Measurements from ENCODE around the gene BCAS3.

The BCAS3 gene

GRCh38 chr17:61139219-61139618 is 461.6 kb downstream of the BCAS3 start:
- no peak for TF ChIP-seq CREB5 (CRISPR knock-in tag; IDR thresholded peaks at IDR 0.05; ENCODE audit: low read depth)
- no peak for TF ChIP-seq BACH2 (CRISPR knock-in tag; IDR thresholded peaks at IDR 0.05; ENCODE audit: borderline replicate concordance)
- TF ChIP-seq TOX (CRISPR knock-in tag; IDR thresholded peaks at IDR 0.05; ENCODE audit: borderline replicate concordance), result no peak
- TF ChIP-seq ZNF565 (CRISPR knock-in tag; conservative IDR thresholded peaks at IDR 0.05; ENCODE audit: low read depth), result no peak
- no peak for TF ChIP-seq ZFP3 (CRISPR knock-in tag; IDR thresholded peaks at IDR 0.05)
- no peak for TF ChIP-seq ISL1 (CRISPR knock-in tag; IDR thresholded peaks at IDR 0.05)
- no peak for TF ChIP-seq PATZ1 (CRISPR knock-in tag; IDR thresholded peaks at IDR 0.05; ENCODE audit: borderline replicate concordance)
- no peak for TF ChIP-seq ZFP30 (CRISPR knock-in tag; IDR thresholded peaks at IDR 0.05)
- no peak for TF ChIP-seq SNAI2 (CRISPR knock-in tag; IDR thresholded peaks at IDR 0.05)
- TF ChIP-seq GLIS3 (CRISPR knock-in tag; IDR thresholded peaks at IDR 0.05), result no peak
- no peak for TF ChIP-seq OSR1 (CRISPR knock-in tag; IDR thresholded peaks at IDR 0.05)
- no peak for TF ChIP-seq CSDC2 (CRISPR knock-in tag; IDR thresholded peaks at IDR 0.05)
- no peak for TF ChIP-seq TSHZ2 (CRISPR knock-in tag; IDR thresholded peaks at IDR 0.05)
- TF ChIP-seq ZC3H10 (CRISPR knock-in tag; IDR thresholded peaks at IDR 0.05), result no peak
- no peak for TF ChIP-seq ZNF8 (CRISPR knock-in tag; IDR thresholded peaks at IDR 0.05)
- no peak for TF ChIP-seq PPARA (CRISPR knock-in tag; IDR thresholded peaks at IDR 0.05; ENCODE audit: borderline replicate concordance)
- TF ChIP-seq ESRRG (CRISPR knock-in tag; IDR thresholded peaks at IDR 0.05), result no peak
- peak; percentile 77 for ATAC-seq

- TF ChIP-seq ZNF8 (CRISPR knock-in tag; IDR thresholded peaks at IDR 0.05) (no peak), SNAI2 (CRISPR knock-in tag; IDR thresholded peaks at IDR 0.05) (peak; percentile 42; the same call in 1 of the 2 replicates), BACH2 (CRISPR knock-in tag; IDR thresholded peaks at IDR 0.05; ENCODE audit: borderline replicate concordance) (no peak), PATZ1 (CRISPR knock-in tag; IDR thresholded peaks at IDR 0.05; ENCODE audit: borderline replicate concordance) (no peak), OSR1 (CRISPR knock-in tag; IDR thresholded peaks at IDR 0.05) (no peak), RARB (CRISPR knock-in tag; IDR thresholded peaks at IDR 0.05) (no peak), ZFP3 (CRISPR knock-in tag; IDR thresholded peaks at IDR 0.05) (no peak), CSDC2 (CRISPR knock-in tag; IDR thresholded peaks at IDR 0.05) (peak; percentile 29; the same call in 1 of the 2 replicates), PPARA (CRISPR knock-in tag; IDR thresholded peaks at IDR 0.05; ENCODE audit: borderline replicate concordance) (no peak), ISL1 (CRISPR knock-in tag; IDR thresholded peaks at IDR 0.05) (peak; percentile 70), ARNTL (CRISPR knock-in tag; IDR thresholded peaks at IDR 0.05; ENCODE audit: borderline replicate concordance, low read depth) (no peak)
- no peak for ATAC-seq
Observed at GRCh38 chr17:61140081-61140786, 462.6 kb downstream of the BCAS3 start.

GRCh38 chr17:61143026-61143425 is 465.4 kb downstream of the BCAS3 start:
- TF ChIP-seq ISL1 (CRISPR knock-in tag; IDR thresholded peaks at IDR 0.05) (peak; percentile 40), ZC3H10 (CRISPR knock-in tag; IDR thresholded peaks at IDR 0.05) (peak; percentile 39; the same call in 1 of the 2 replicates), GLIS3 (CRISPR knock-in tag; IDR thresholded peaks at IDR 0.05) (no peak)
- ATAC-seq, result no peak

GRCh38 chr17:61144137-61144536 is 466.5 kb downstream of the BCAS3 start:
- peak; percentile 21 for ATAC-seq
- TF ChIP-seq TOX (CRISPR knock-in tag; IDR thresholded peaks at IDR 0.05; ENCODE audit: borderline replicate concordance) (no peak), SNAI2 (CRISPR knock-in tag; IDR thresholded peaks at IDR 0.05) (peak; percentile 36; the same call in 1 of the 2 replicates)
